ENCODE data around the gene PRPF38B.

DNA sequence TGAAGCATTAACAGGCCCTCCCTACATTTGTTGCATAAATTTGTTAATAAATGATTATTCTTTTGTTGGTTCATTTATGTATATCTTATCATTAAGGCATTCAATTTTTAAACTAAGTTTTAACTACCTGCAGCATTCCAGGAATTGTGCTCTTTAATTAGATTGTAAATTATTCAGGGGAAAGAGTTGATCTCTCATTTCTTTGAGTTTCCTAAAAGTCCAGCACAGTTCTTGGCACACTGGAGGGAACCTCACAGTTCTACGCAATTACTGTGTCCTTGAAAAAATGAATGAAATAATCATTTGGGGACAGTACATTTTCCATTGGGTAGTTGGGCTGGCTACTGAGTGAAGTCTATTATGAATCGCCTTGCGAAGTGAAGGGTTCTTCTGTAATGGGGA lies 53.9 kb downstream of the PRPF38B start:
- TF ChIP-seq, protein P1, sequence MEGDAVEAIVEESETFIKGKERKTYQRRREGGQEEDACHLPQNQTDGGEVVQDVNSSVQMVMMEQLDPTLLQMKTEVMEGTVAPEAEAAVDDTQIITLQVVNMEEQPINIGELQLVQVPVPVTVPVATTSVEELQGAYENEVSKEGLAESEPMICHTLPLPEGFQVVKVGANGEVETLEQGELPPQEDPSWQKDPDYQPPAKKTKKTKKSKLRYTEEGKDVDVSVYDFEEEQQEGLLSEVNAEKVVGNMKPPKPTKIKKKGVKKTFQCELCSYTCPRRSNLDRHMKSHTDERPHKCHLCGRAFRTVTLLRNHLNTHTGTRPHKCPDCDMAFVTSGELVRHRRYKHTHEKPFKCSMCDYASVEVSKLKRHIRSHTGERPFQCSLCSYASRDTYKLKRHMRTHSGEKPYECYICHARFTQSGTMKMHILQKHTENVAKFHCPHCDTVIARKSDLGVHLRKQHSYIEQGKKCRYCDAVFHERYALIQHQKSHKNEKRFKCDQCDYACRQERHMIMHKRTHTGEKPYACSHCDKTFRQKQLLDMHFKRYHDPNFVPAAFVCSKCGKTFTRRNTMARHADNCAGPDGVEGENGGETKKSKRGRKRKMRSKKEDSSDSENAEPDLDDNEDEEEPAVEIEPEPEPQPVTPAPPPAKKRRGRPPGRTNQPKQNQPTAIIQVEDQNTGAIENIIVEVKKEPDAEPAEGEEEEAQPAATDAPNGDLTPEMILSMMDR (IDR thresholded peaks at IDR 0.05; ENCODE audit: insufficient read depth, low read length, poor library complexity, severe bottlenecking), result no peak
- TF ChIP-seq EZH2phosphoT487 (conservative IDR thresholded peaks at IDR 0.05; ENCODE audit: low read length), result no peak

All from SU-DHL-6 (cell line).